Esophagus squamous epithelium (tissue), 4 donors: Measurements from ENCODE around the gene GNG5.

Source experiments
- POLR2A ChIP-seq, 4 donors: fragments of 450-650 bp; IDR thresholded peaks; one replicate each; pipeline ENCODE4 v1.6.1; 2017; ENCODE audit warnings: antibody characterized with exemption in 4 of 4, mild to moderate bottlenecking in 4 of 4, moderate library complexity in 3 of 4
- TF ChIP-seq, protein P1 (sequence below), 6 experiments: fragments of 450-650 bp in 4 of 6; fragments of 200-600 bp in 2 of 6; sonication (generic) in 2 of 6; IDR thresholded peaks; one replicate each; pipeline ENCODE4 v1.5.1; 2016 to 2019; ENCODE audit warnings: antibody characterized with exemption in 6 of 6, mild to moderate bottlenecking in 4 of 6, moderate library complexity in 4 of 6

DNA sequence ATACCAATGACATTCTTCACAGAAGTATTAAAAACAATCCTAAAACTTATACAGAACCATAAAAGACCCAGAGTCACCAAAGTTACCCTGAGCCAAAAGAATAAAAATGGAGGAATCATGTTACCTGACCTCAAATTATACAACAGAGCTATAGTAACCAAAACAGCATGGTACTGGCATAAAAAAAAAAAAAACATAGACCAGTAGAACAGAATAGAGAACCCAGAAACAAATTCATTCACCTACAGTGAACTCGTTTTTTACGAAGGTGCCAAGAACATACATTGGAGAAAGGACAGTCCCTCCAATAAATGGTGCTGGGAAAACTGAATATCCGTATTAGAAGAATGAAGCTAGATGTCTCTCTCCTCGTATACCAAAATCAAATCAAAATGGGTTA is 2.6 kb upstream of the GNG5 start:
- TF ChIP-seq, protein P1, sequence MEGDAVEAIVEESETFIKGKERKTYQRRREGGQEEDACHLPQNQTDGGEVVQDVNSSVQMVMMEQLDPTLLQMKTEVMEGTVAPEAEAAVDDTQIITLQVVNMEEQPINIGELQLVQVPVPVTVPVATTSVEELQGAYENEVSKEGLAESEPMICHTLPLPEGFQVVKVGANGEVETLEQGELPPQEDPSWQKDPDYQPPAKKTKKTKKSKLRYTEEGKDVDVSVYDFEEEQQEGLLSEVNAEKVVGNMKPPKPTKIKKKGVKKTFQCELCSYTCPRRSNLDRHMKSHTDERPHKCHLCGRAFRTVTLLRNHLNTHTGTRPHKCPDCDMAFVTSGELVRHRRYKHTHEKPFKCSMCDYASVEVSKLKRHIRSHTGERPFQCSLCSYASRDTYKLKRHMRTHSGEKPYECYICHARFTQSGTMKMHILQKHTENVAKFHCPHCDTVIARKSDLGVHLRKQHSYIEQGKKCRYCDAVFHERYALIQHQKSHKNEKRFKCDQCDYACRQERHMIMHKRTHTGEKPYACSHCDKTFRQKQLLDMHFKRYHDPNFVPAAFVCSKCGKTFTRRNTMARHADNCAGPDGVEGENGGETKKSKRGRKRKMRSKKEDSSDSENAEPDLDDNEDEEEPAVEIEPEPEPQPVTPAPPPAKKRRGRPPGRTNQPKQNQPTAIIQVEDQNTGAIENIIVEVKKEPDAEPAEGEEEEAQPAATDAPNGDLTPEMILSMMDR (IDR thresholded peaks at IDR 0.05) = no peak
- TF ChIP-seq POLR2A (IDR thresholded peaks at IDR 0.05) = no peak
